ENCODE measurements around the gene EIF3I.
A peak's percentile ranks its signal among the peaks of the same experiment; 100 is the strongest.

EIF3I gene

GRCh38 chr1:32241001-32241763 is 19.0 kb downstream of the EIF3I start:
- no peak for TF ChIP-seq CTCF (IDR thresholded peaks at IDR 0.05; ENCODE audit: low read length, missing control alignments)
- DNase-seq (ENCODE audit: low read depth) = peak; percentile 58
- peak overlapping the region; percentile 69 for H3K4me3 ChIP-seq (replicated peaks; ENCODE audit: low read depth, low read length)

- peak overlapping the region; percentile 30 for H3K4me3 ChIP-seq (replicated peaks; ENCODE audit: low read depth, low read length)
- no peak for TF ChIP-seq CTCF (IDR thresholded peaks at IDR 0.05; ENCODE audit: low read length, missing control alignments)
- DNase-seq (ENCODE audit: low read depth) = peak; percentile 47
These were observed 20.2 kb downstream of the EIF3I start for GRCh38 chr1:32242341-32242851.

GRCh38 chr1:32246888-32247273 is 24.7 kb downstream of the EIF3I start, which contains the start of gene FAM167B:
TSS of gene FAM167B (plus strand) at chr1:32247222. CDS start at chr1:32247422, 200 bp downstream.
- peak; percentile 91 for DNase-seq (ENCODE audit: low read depth)
- no peak within 1 kb of the TSS for H3K4me3 ChIP-seq (replicated peaks; ENCODE audit: low read depth, low read length)
- no peak for TF ChIP-seq CTCF (IDR thresholded peaks at IDR 0.05; ENCODE audit: low read length, missing control alignments)

- TF ChIP-seq CTCF (IDR thresholded peaks at IDR 0.05; ENCODE audit: low read length, missing control alignments) = no peak
- DNase-seq (ENCODE audit: low read depth) = no peak
- H3K4me3 ChIP-seq (replicated peaks; ENCODE audit: low read depth, low read length) = no peak overlapping the region
These were observed 25.2 kb downstream of the EIF3I start for GRCh38 chr1:32247452-32247851.

- peak; percentile 70 for TF ChIP-seq CTCF (IDR thresholded peaks at IDR 0.05; ENCODE audit: low read length, missing control alignments)
- peak; percentile 73 for DNase-seq (ENCODE audit: low read depth)
- H3K4me3 ChIP-seq (replicated peaks; ENCODE audit: low read depth, low read length) = no peak overlapping the region
These were observed 26.0 kb downstream of the EIF3I start for GRCh38 chr1:32247983-32248889.

- DNase-seq (ENCODE audit: low read depth) = peak; percentile 58
- H3K4me3 ChIP-seq (replicated peaks; ENCODE audit: low read depth, low read length) = no peak overlapping the region
- TF ChIP-seq CTCF (IDR thresholded peaks at IDR 0.05; ENCODE audit: low read length, missing control alignments) = no peak
These were observed 27.8 kb downstream of the EIF3I start for GRCh38 chr1:32249831-32250525.
